Ovary (tissue), 3 donors: ENCODE results near the gene TRPM2.

Experiments
- EP300 ChIP-seq: sonication (generic); formaldehyde crosslinking; IDR thresholded peaks from one replicate; pipeline ENCODE4 v1.6.1; 2017; ENCODE audit warnings: antibody characterized with exemption
- POLR2A ChIP-seq: fragments of 450-650 bp; IDR thresholded peaks from one replicate; pipeline ENCODE4 v1.6.1; 2017; ENCODE audit warnings: antibody characterized with exemption, mild to moderate bottlenecking, moderate library complexity
- TF ChIP-seq, protein P1 (sequence below), 3 donors: fragments of 450-650 bp in 2 of 3; fragments of 200-600 bp in 1 of 3; IDR thresholded peaks; one replicate each; pipeline versions ENCODE4 v1.5.1 to v1.8.0; 2016 to 2022; ENCODE audit warnings: antibody characterized with exemption in 3 of 3, mild to moderate bottlenecking in 1 of 3
- donor health status: DM: no; HTN: no; CAD: no.

DNA sequence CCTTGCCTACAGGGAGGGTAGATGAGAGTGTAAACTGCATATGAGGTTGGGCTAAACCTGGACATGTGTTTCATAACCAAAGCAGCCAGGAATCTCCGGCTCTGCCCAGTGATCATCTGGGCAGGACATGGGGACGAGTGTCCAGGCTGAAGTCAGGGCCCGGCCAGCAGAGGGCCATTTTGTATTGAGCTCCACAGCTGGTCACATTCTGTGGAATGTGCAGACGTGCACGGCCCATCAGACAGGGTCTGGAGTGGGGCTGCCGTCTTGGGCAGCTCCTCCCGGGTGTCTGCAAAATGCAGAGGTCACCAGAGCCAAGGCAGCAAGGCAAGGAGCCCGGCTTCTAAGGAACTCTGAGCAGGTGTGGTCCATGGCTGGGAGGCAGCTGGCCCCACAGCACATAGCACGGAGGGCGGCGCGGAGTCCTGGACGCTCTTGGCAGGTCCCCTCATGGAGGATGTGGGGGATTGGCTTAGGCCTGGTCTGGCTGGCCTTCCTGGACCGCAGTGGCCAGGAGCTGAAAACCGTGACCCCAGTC is 108.1 kb downstream of the TRPM2 start:
- TF ChIP-seq, protein P1, sequence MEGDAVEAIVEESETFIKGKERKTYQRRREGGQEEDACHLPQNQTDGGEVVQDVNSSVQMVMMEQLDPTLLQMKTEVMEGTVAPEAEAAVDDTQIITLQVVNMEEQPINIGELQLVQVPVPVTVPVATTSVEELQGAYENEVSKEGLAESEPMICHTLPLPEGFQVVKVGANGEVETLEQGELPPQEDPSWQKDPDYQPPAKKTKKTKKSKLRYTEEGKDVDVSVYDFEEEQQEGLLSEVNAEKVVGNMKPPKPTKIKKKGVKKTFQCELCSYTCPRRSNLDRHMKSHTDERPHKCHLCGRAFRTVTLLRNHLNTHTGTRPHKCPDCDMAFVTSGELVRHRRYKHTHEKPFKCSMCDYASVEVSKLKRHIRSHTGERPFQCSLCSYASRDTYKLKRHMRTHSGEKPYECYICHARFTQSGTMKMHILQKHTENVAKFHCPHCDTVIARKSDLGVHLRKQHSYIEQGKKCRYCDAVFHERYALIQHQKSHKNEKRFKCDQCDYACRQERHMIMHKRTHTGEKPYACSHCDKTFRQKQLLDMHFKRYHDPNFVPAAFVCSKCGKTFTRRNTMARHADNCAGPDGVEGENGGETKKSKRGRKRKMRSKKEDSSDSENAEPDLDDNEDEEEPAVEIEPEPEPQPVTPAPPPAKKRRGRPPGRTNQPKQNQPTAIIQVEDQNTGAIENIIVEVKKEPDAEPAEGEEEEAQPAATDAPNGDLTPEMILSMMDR (IDR thresholded peaks at IDR 0.05) = no peak
- TF ChIP-seq EP300 (no peak), POLR2A (no peak)
